H1 (cell line): ENCODE data around the gene WDR33. TPM values are rescaled to one million over a fixed set of nuclear protein-coding genes. Genes with fewer than 3 reads are reported as not detected.

Source experiments
- CTCF ChIA-PET: fragments of 300-600 bp; sonication (Branson Sonifier 250); formaldehyde crosslinking; loops from one replicate; lab custom pipeline; 2021; ENCODE audit not compliant: partially characterized antibody; lab: Charles Lee
- POLR2A ChIA-PET: fragments of 300-600 bp; sonication (Branson Sonifier 250); formaldehyde crosslinking; loops from one replicate; lab custom pipeline; 2021; ENCODE audit warnings: inconsistent platforms; ENCODE audit not compliant: partially characterized antibody; lab: Charles Lee
- DNase-seq, 2 experiments: peaks; one replicate each; pipeline versions ENCODE4 v3.0.0 to v3.0.0-alpha.2; 2010 to 2022; ENCODE audit warnings: low spot score in 2 of 2, low read depth in 1 of 2, mixed read lengths in 1 of 2
- FAIRE-seq: peaks from 2 replicates; lab custom pipeline; 2011; peaks lifted over from hg19 to GRCh38; lab: Jason Lieb, UNC
- H2AFZ ChIP-seq: 2 replicates; pipeline ENCODE4 v1.8.1; 2012; ENCODE audit warnings: low read length, inconsistent platforms
- H2AK5ac ChIP-seq: 2 replicates; pipeline ENCODE4 v1.6.1; 2013; ENCODE audit warnings: low read depth, low read length
- H2BK120ac ChIP-seq: replicated peaks from 2 replicates; pipeline ENCODE3; 2013; ENCODE audit warnings: low read depth, low read length, inconsistent platforms
- H2BK12ac ChIP-seq: 2 replicates; pipeline ENCODE4 v1.6.1; 2013; ENCODE audit warnings: low read depth, low read length
- H2BK15ac ChIP-seq: 2 replicates; pipeline ENCODE4 v1.6.1; 2013; ENCODE audit warnings: low read length
- H2BK20ac ChIP-seq: 2 replicates; pipeline ENCODE4 v1.6.1; 2013; ENCODE audit warnings: low read length
- H2BK5ac ChIP-seq: 2 replicates; pipeline ENCODE4 v1.6.1; 2013; ENCODE audit warnings: low read depth, low read length
- H3K14ac ChIP-seq: 2 replicates; pipeline ENCODE4 v1.6.1; 2013; ENCODE audit warnings: inconsistent platforms; ENCODE audit not compliant: insufficient read length
- H3K18ac ChIP-seq: 2 replicates; pipeline ENCODE4 v1.6.1; 2013; ENCODE audit warnings: low read length; ENCODE audit errors: extremely low read depth
- H3K23ac ChIP-seq: 2 replicates; pipeline ENCODE4 v1.6.1; 2013; ENCODE audit warnings: inconsistent platforms; ENCODE audit not compliant: insufficient read length
- H3K23me2 ChIP-seq: 2 replicates; pipeline ENCODE4 v1.6.1; 2013; ENCODE audit warnings: low read depth, low read length
- H3K27ac ChIP-seq: 2 replicates; pipeline ENCODE4 v1.6.1; 2011; ENCODE audit warnings: low read depth, low read length, inconsistent platforms
- H3K27me3 ChIP-seq, 4 experiments: replicated peaks in 1 of 4; 1 replicate in 1 of 4; 2 replicates in 3 of 4; pipeline versions ENCODE4 v1.6.1 to v1.8.1; 2011 to 2013; ENCODE audit warnings: low read length in 3 of 4, mild to moderate bottlenecking in 3 of 4, inconsistent platforms in 2 of 4, mixed read lengths in 2 of 4, moderate library complexity in 1 of 4; ENCODE audit not compliant: control insufficient read depth in 3 of 4, insufficient read depth in 3 of 4; ENCODE audit errors: extremely low read depth in 1 of 4
- H3K36me3 ChIP-seq, 4 experiments: 2 replicates each; pipeline versions ENCODE4 v1.6.1 to v1.8.1; 2011 to 2013; ENCODE audit warnings: mild to moderate bottlenecking in 4 of 4, low read length in 3 of 4, moderate library complexity in 2 of 4, control low read depth in 1 of 4, inconsistent platforms in 1 of 4; ENCODE audit not compliant: insufficient read depth in 4 of 4, control insufficient read depth in 2 of 4
- H3K4ac ChIP-seq: replicated peaks from 2 replicates; pipeline ENCODE3; 2013; ENCODE audit warnings: low read length, low read depth, mixed read lengths, inconsistent platforms; ENCODE audit not compliant: insufficient read length
- H3K4me1 ChIP-seq, 4 experiments: replicated peaks in 1 of 4; 1 replicate in 1 of 4; 2 replicates in 3 of 4; pipeline versions ENCODE4 v1.6.1 to v1.8.1; 2011 to 2013; ENCODE audit warnings: low read length in 3 of 4, inconsistent platforms in 2 of 4, mixed read lengths in 1 of 4; ENCODE audit not compliant: insufficient read depth in 4 of 4, control insufficient read depth in 3 of 4
- H3K4me2 ChIP-seq, 2 experiments: 2 replicates each; pipeline versions ENCODE4 v1.6.1 to v1.8.1; 2011 to 2013; ENCODE audit warnings: low read depth in 2 of 2, low read length in 2 of 2, control low read depth in 1 of 2, inconsistent platforms in 1 of 2, mild to moderate bottlenecking in 1 of 2; ENCODE audit not compliant: insufficient read depth in 1 of 2
- H3K4me3 ChIP-seq, 4 experiments: fragments of 200-600, 300-600 bp in 1 of 4; sonication (generic), shearing (Covaris generic), sonication (Bioruptor Twin) in 1 of 4; 2 replicates each; pipeline versions ENCODE4 v1.5.1 to v1.8.1; 2011 to 2016; ENCODE audit warnings: low read length in 4 of 4, low read depth in 3 of 4, control low read depth in 2 of 4, inconsistent platforms in 2 of 4, mild to moderate bottlenecking in 2 of 4, mixed read lengths in 1 of 4, moderate library complexity in 1 of 4; ENCODE audit not compliant: insufficient read depth in 2 of 4; ENCODE audit errors: extremely low read depth in 1 of 4
- H3K56ac ChIP-seq: replicated peaks from 2 replicates; pipeline ENCODE3; 2013; ENCODE audit warnings: low read depth, mild to moderate bottlenecking, mixed read lengths, low read length, inconsistent platforms; ENCODE audit not compliant: insufficient read length
- H3K79me1 ChIP-seq: 2 replicates; pipeline ENCODE4 v1.6.1; 2013; ENCODE audit warnings: low read depth, low read length, control low read depth
- H3K79me2 ChIP-seq, 2 experiments: 2 replicates each; pipeline versions ENCODE4 v1.6.1 to v1.8.1; 2012 to 2013; ENCODE audit warnings: low read length in 2 of 2, mild to moderate bottlenecking in 2 of 2, inconsistent platforms in 1 of 2; ENCODE audit not compliant: insufficient read depth in 2 of 2, control insufficient read depth in 1 of 2
- H3K9ac ChIP-seq, 4 experiments: replicated peaks in 1 of 4; 1 replicate in 1 of 4; 2 replicates in 3 of 4; pipeline versions ENCODE4 v1.6.1 to v1.8.1; 2011 to 2013; ENCODE audit warnings: low read depth in 3 of 4, low read length in 3 of 4, control low read depth in 2 of 4, mild to moderate bottlenecking in 2 of 4, moderate library complexity in 2 of 4, inconsistent platforms in 1 of 4; ENCODE audit errors: extremely low read depth in 1 of 4
- H3K9me3 ChIP-seq, 2 experiments: 2 replicates each; pipeline versions ENCODE4 v1.6.1 to v1.8.1; 2012 to 2013; ENCODE audit warnings: mild to moderate bottlenecking in 2 of 2, moderate library complexity in 2 of 2, control low read depth in 1 of 2, inconsistent platforms in 1 of 2, low read depth in 1 of 2, low read length in 1 of 2, mixed read lengths in 1 of 2; ENCODE audit not compliant: insufficient read depth in 2 of 2
- H4K20me1 ChIP-seq, 2 experiments: replicated peaks in 1 of 2; 2 replicates each; pipeline versions ENCODE3 to v1.8.1; 2011 to 2013; ENCODE audit warnings: inconsistent platforms in 2 of 2, low read length in 2 of 2, mild to moderate bottlenecking in 1 of 2; ENCODE audit not compliant: insufficient read depth in 2 of 2, control insufficient read depth in 1 of 2
- H4K5ac ChIP-seq: 2 replicates; pipeline ENCODE4 v1.6.1; 2013; ENCODE audit warnings: low read length, low read depth, mixed read lengths, inconsistent platforms; ENCODE audit not compliant: insufficient read length
- H4K8ac ChIP-seq: 2 replicates; pipeline ENCODE4 v1.8.0; 2013; ENCODE audit warnings: mild to moderate bottlenecking, moderate library complexity, low read length, inconsistent platforms; ENCODE audit not compliant: insufficient read depth; ENCODE audit errors: extremely low read depth
- H4K91ac ChIP-seq: replicated peaks from 2 replicates; pipeline ENCODE3; 2013; ENCODE audit warnings: low read length, mixed read lengths, inconsistent platforms; ENCODE audit not compliant: insufficient read length
- ATF2 ChIP-seq: IDR thresholded peaks from 2 replicates; pipeline ENCODE4 v1.6.1; 2012; ENCODE audit warnings: low read length, inconsistent platforms
- CHD1 ChIP-seq: IDR thresholded peaks from 2 replicates; pipeline ENCODE4 v1.6.1; 2012; ENCODE audit warnings: low read depth, low read length, improper control_type of control experiment
- CTBP2 ChIP-seq: IDR thresholded peaks from 2 replicates; pipeline ENCODE4 v1.7.0; 2011; ENCODE audit warnings: borderline replicate concordance, mild to moderate bottlenecking, moderate library complexity, mixed read lengths, low read length; ENCODE audit not compliant: insufficient read depth, insufficient read length
- HDAC2 ChIP-seq, 2 experiments: fragments of 300-600 bp in 1 of 2; sonication (generic) in 1 of 2; IDR thresholded peaks; 2 replicates each; pipeline ENCODE4 v1.6.1; 2011 to 2012; ENCODE audit warnings: low read depth in 2 of 2, low read length in 2 of 2, mild to moderate bottlenecking in 2 of 2, moderate library complexity in 2 of 2, borderline replicate concordance in 1 of 2, inconsistent platforms in 1 of 2
- POLR2AphosphoS5 ChIP-seq: IDR thresholded peaks from 2 replicates; pipeline ENCODE4 v1.6.1; 2011; ENCODE audit warnings: low read depth, low read length
- RAD21 ChIP-seq, 2 experiments: IDR thresholded peaks in 1 of 2; conservative IDR thresholded peaks in 1 of 2; 2 replicates each; pipeline ENCODE4 v1.6.1; 2011; ENCODE audit warnings: low read depth in 2 of 2, low read length in 2 of 2, improper control_type of control experiment in 1 of 2, inconsistent platforms in 1 of 2, mild to moderate bottlenecking in 1 of 2, moderate library complexity in 1 of 2
- RBBP5 ChIP-seq: IDR thresholded peaks from 2 replicates; pipeline ENCODE4 v1.7.1; 2012; ENCODE audit warnings: low read depth, mild to moderate bottlenecking, inconsistent platforms, low read length, moderate library complexity, borderline replicate concordance
- SAP30 ChIP-seq: fragments of 300-600 bp; sonication (generic); IDR thresholded peaks from 2 replicates; pipeline ENCODE4 v1.7.1; 2012; ENCODE audit warnings: low read length, moderate library complexity, mild to moderate bottlenecking, inconsistent platforms; ENCODE audit not compliant: insufficient read depth, insufficient replicate concordance
- SUZ12 ChIP-seq: fragments of 200-600 bp; sonication (generic); IDR thresholded peaks from 2 replicates; pipeline ENCODE4 v1.6.1; 2012; ENCODE audit warnings: mild to moderate bottlenecking, inconsistent platforms, low read length, moderate library complexity, mixed read lengths
- TAF7 ChIP-seq: optimal IDR thresholded peaks from 2 replicates; pipeline ENCODE3; 2011; ENCODE audit warnings: low read depth, mild to moderate bottlenecking, inconsistent platforms, low read length, moderate library complexity, borderline replicate concordance
- TCF12 ChIP-seq: IDR thresholded peaks from 2 replicates; pipeline ENCODE4 v1.6.1; 2011; ENCODE audit warnings: low read depth, mild to moderate bottlenecking, low read length
- WGBS, 2 experiments: shearing (Covaris generic) in 1 of 2; methylation state at CpG; one replicate each; pipeline versions ENCODE4 v1.1.6 to v1.1.7; 2013 to 2015; ENCODE audit warnings: low lambda C conversion rate in 2 of 2, mixed read lengths in 2 of 2, inconsistent platforms in 1 of 2, low coverage in 1 of 2, missing lambda C conversion rate in 1 of 2; ENCODE audit not compliant: insufficient replicate concordance in 2 of 2, insufficient coverage in 1 of 2, insufficient read length in 1 of 2; ENCODE audit errors: extremely low coverage in 1 of 2, missing lambda C conversion rate in 1 of 2; 5-methylcytosine and 5-hydroxymethylcytosine counted together
- polyA plus RNA-seq, 7 experiments: library from polyadenylated mRNA; depleted of rRNA in 3 of 7; stranded (reverse) in 5 of 7; unstranded in 2 of 7; fragments of >200 nt in 5 of 7; fragments of 200-250 nt in 2 of 7; gene quantifications; 1 replicate in 5 of 7; 2 replicates in 1 of 7; 4 replicates in 1 of 7; pipeline versions ENCODE4 v1.2.1 to v1.2.3, GENCODE V29; 2011 to 2013; ENCODE audit warnings: missing spikeins in 2 of 7, mixed read lengths in 2 of 7
- total RNA-seq: library from RNA; stranded (reverse); fragmentation: NEBNext Ultra II Directional; extraction: Animal tissue kit (Norgen Biotek cat#: 25700); gene quantifications from 2 replicates; pipeline ENCODE4 v1.2.1, GENCODE V29; 2021

Gene WDR33
- total and polyA plus RNA-seq, 2 of the 8 experiments (the other 6 are each of a cell fraction or from before 2014, with no cell fraction given) = 18.1 to 82.7 TPM

- Histone ChIP-seq H3K56ac (no peak overlapping the region), H3K27ac (no peak overlapping the region), H3K4me1 (no peaks in the 10 kb centered on the region; a peak in 1 of 7 replicates), H2BK120ac (no peak overlapping the region), H2BK15ac (no peak overlapping the region), H4K20me1 (peaks cover 3 to 5% of the 10 kb centered on the region in 2 experiments), H3K36me3 (peaks cover 4 to 36% (median 20%) of the 10 kb centered on the region in 4 experiments; a peak in 7 of 8 replicates), H3K14ac (no peak overlapping the region), H2BK20ac (no peak overlapping the region), H3K4ac (no peak overlapping the region), H2BK12ac (no peak overlapping the region), H4K5ac (no peak overlapping the region), H3K79me2 (no peaks in the 10 kb centered on the region), H3K9ac (no peak overlapping the region), H2AK5ac (no peak overlapping the region), H2AFZ (no peak overlapping the region), H3K18ac (no peak overlapping the region), H4K8ac (no peak overlapping the region), H3K23ac (no peak overlapping the region), H2BK5ac (no peak overlapping the region), H3K27me3 (no peaks in the 10 kb centered on the region), H4K91ac (no peak overlapping the region), H3K4me3 (no peak overlapping the region), H3K4me2 (no peak overlapping the region), H3K79me1 (no peaks in the 10 kb centered on the region; the same call in 1 of the 2 replicates), H3K9me3 (no peaks in the 10 kb centered on the region; a peak in 1 of 4 replicates), H3K23me2 (no peaks in the 10 kb centered on the region)
- DNase-seq (no peak), FAIRE-seq (no peak)
- ChIA-PET CTCF (interaction anchor here (0.6 kb wide), 1 partner anchor 428 kb away, joined by 4 read pairs; no protein-coding TSS in a partner anchor), POLR2A (interaction anchor here (1.7 kb wide), 2 partner anchors 10 to 14 kb away, joined by 5 read pairs; no protein-coding TSS in a partner anchor)
- 91% methylated on average over 6 of the region's 6 CpGs; no CpG with 5 or more reads in 1 of the 2 experiments for WGBS, 2 experiments
- TF ChIP-seq SUZ12 (no peak), RAD21 (IDR thresholded peaks at IDR 0.05 in 1 of 2, conservative IDR thresholded peaks at IDR 0.05 in 1 of 2; ENCODE audit: low read depth in 2 of 2, low read length in 2 of 2) (no peak), CTBP2 (no peak), RBBP5 (no peak), HDAC2 (IDR thresholded peaks at IDR 0.05; ENCODE audit: borderline replicate concordance in 1 of 2, low read depth in 2 of 2, low read length in 2 of 2) (no peak), TCF12 (no peak), TAF7 (no peak), POLR2AphosphoS5 (no peak), CHD1 (no peak), SAP30 (no peak), ATF2 (no peak)
Observed at GRCh38 chr2:127843677-127844076, 32.7 kb upstream of the WDR33 start.
